Mammary epithelial cell (primary cell): ENCODE data around the gene MAGI1.

Experiments used
- EZH2 ChIP-seq: IDR thresholded peaks from 2 replicates; pipeline ENCODE4 v1.6.1; 2012; ENCODE audit warnings: low read length, inconsistent platforms, borderline replicate concordance
- TF ChIP-seq, protein P1 (sequence below), 2 donors: IDR thresholded peaks in 1 of 2; conservative IDR thresholded peaks in 1 of 2; 2 replicates each; pipeline ENCODE4 v1.5.1; 2011 to 2012; ENCODE audit warnings: inconsistent platforms in 2 of 2, low read length in 2 of 2, mild to moderate bottlenecking in 2 of 2, control low read depth in 1 of 2, low read depth in 1 of 2; ENCODE audit not compliant: insufficient read depth in 1 of 2; ENCODE audit errors: extremely low read depth in 1 of 2

DNA sequence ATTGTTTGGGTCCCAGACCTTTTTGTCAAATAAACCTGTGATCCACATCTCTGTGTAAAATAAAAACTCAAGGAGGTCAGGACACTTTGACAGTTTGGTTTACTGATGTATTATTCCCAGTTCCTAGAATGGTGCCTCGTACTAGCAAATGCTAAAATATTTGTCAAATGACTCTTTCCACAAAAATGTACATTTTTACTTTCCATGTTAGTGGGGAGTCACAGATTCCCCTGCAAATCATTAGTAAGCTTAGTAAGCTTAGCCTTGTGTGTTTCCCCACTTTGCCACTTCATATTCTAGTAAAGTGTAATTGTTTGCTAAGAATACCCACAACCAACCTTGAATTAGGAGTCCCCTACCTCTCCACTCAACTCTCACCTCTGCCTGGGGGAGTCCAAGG, 2.4 kb upstream of the MAGI1 start:
- TF ChIP-seq, protein P1, sequence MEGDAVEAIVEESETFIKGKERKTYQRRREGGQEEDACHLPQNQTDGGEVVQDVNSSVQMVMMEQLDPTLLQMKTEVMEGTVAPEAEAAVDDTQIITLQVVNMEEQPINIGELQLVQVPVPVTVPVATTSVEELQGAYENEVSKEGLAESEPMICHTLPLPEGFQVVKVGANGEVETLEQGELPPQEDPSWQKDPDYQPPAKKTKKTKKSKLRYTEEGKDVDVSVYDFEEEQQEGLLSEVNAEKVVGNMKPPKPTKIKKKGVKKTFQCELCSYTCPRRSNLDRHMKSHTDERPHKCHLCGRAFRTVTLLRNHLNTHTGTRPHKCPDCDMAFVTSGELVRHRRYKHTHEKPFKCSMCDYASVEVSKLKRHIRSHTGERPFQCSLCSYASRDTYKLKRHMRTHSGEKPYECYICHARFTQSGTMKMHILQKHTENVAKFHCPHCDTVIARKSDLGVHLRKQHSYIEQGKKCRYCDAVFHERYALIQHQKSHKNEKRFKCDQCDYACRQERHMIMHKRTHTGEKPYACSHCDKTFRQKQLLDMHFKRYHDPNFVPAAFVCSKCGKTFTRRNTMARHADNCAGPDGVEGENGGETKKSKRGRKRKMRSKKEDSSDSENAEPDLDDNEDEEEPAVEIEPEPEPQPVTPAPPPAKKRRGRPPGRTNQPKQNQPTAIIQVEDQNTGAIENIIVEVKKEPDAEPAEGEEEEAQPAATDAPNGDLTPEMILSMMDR (conservative IDR thresholded peaks at IDR 0.05 in 1 of 2, IDR thresholded peaks at IDR 0.05 in 1 of 2; ENCODE audit: extremely low read depth in 1 of 2, insufficient read depth in 1 of 2, low read depth in 1 of 2, low read length in 2 of 2): no peak
- no peak for TF ChIP-seq EZH2
